Measurements from ENCODE around the gene HERPUD2. TPM values are rescaled to one million over a fixed set of nuclear protein-coding genes. Genes with fewer than 3 reads are reported as not detected.

The HERPUD2 gene
- total and polyA plus RNA-seq, 2 of the 8 experiments (the other 6 are each of a cell fraction or from before 2014, with no cell fraction given) = 18.3 to 27.3 TPM

- Histone ChIP-seq H4K91ac (replicated peaks; ENCODE audit: insufficient read length, low read length) (no peak overlapping the region), H4K8ac (ENCODE audit: extremely low read depth, insufficient read depth, low read length) (no peak overlapping the region), H3K27me3 (replicated peaks in 1 of 4; ENCODE audit: control insufficient read depth in 3 of 4, extremely low read depth in 1 of 4, insufficient read depth in 3 of 4, low read length in 3 of 4) (no peaks in the 10 kb centered on the region; a peak in 1 of 7 replicates), H3K18ac (ENCODE audit: extremely low read depth, low read length) (no peak overlapping the region), H2AK5ac (ENCODE audit: low read depth, low read length) (no peak overlapping the region), H3K4me2 (ENCODE audit: insufficient read depth in 1 of 2, low read depth in 2 of 2, low read length in 2 of 2) (no peak overlapping the region; a peak in 1 of 4 replicates), H2AFZ (ENCODE audit: low read length) (no peak overlapping the region), H4K20me1 (replicated peaks in 1 of 2; ENCODE audit: control insufficient read depth in 1 of 2, insufficient read depth in 2 of 2, low read length in 2 of 2) (no peaks in the 10 kb centered on the region), H2BK12ac (ENCODE audit: low read depth, low read length) (no peak overlapping the region), H3K56ac (replicated peaks; ENCODE audit: insufficient read length, low read depth, low read length) (no peak overlapping the region), H3K4me3 (ENCODE audit: extremely low read depth in 1 of 4, insufficient read depth in 2 of 4, low read depth in 3 of 4, low read length in 4 of 4) (no peak overlapping the region), H3K79me1 (ENCODE audit: low read depth, low read length) (no peaks in the 10 kb centered on the region), H3K9me3 (ENCODE audit: insufficient read depth in 2 of 2, low read depth in 1 of 2, low read length in 1 of 2) (peaks cover 0 to 3% of the 10 kb centered on the region in 2 experiments; a peak in 1 of 4 replicates), H3K23me2 (ENCODE audit: low read depth, low read length) (peaks cover 6% of the 10 kb centered on the region; the same call in 1 of the 2 replicates), H4K5ac (ENCODE audit: insufficient read length, low read depth, low read length) (no peak overlapping the region), H2BK120ac (replicated peaks; ENCODE audit: low read depth, low read length) (no peak overlapping the region), H3K23ac (ENCODE audit: insufficient read length) (no peak overlapping the region), H3K14ac (ENCODE audit: insufficient read length) (no peak overlapping the region), H3K4me1 (replicated peaks in 1 of 4; ENCODE audit: control insufficient read depth in 3 of 4, insufficient read depth in 4 of 4, low read length in 3 of 4) (peaks cover 2 to 4% (median 3%) of the 10 kb centered on the region in 4 experiments; a peak in 5 of 7 replicates), H3K9ac (replicated peaks in 1 of 4; ENCODE audit: extremely low read depth in 1 of 4, low read depth in 3 of 4, low read length in 3 of 4) (no peak overlapping the region), H2BK15ac (ENCODE audit: low read length) (no peak overlapping the region), H2BK20ac (ENCODE audit: low read length) (no peak overlapping the region), H3K79me2 (ENCODE audit: control insufficient read depth in 1 of 2, insufficient read depth in 2 of 2, low read length in 2 of 2) (peaks cover 0 to 20% of the 10 kb centered on the region in 2 experiments; a peak in 2 of 4 replicates), H3K36me3 (ENCODE audit: control insufficient read depth in 2 of 4, insufficient read depth in 4 of 4, low read length in 3 of 4) (peaks cover 0 to 3% (median 0%) of the 10 kb centered on the region in 4 experiments; a peak in 1 of 8 replicates), H3K4ac (replicated peaks; ENCODE audit: insufficient read length, low read depth, low read length) (no peak overlapping the region), H2BK5ac (ENCODE audit: low read depth, low read length) (no peak overlapping the region), H3K27ac (ENCODE audit: low read depth, low read length) (no peak overlapping the region)
- no peak for DNase-seq (ENCODE audit: low read depth in 1 of 2, low spot score in 2 of 2)
- no peak for FAIRE-seq
- POLR2A ChIA-PET (ENCODE audit: partially characterized antibody) = interaction anchor here (1.0 to 4.1 kb wide), 2 partner anchors 10 to 103 kb away, joined by 4 to 38 read pairs; partner anchors contain the start of gene SEPTIN7
- peak; percentile 38; the same call in 1 of the 2 replicates for TF ChIP-seq TEAD4 (IDR thresholded peaks at IDR 0.05; ENCODE audit: low read depth, low read length)
- TF ChIP-seq SP4 (IDR thresholded peaks at IDR 0.05; ENCODE audit: low read length) = no peak
- WGBS, 2 experiments (ENCODE audit: extremely low coverage in 1 of 2, insufficient coverage in 1 of 2, insufficient read length in 1 of 2, insufficient replicate concordance in 2 of 2, low coverage in 1 of 2, low lambda C conversion rate in 2 of 2, missing lambda C conversion rate in 1 of 2) = 95% methylated on average over 10 of the region's 10 CpGs; no CpG with 5 or more reads in 1 of the 2 experiments
- CTCF ChIA-PET (ENCODE audit: partially characterized antibody) = interaction anchor here (1.3 to 4.2 kb wide), 7 partner anchors 9 to 209 kb away, joined by 3 to 23 read pairs (median 5); partner anchors contain the start of gene SEPTIN7
These were observed 2.7 kb upstream of the HERPUD2 start for GRCh38 chr7:35697414-35698175.

Data from H1 (cell line).